Measurements from ENCODE around the gene ANAPC1. TPM values are rescaled to one million over a fixed set of nuclear protein-coding genes. Genes with fewer than 3 reads are reported as not detected.

The ANAPC1 gene
- total and polyA plus RNA-seq, 9 of the 15 experiments (the other 6 are each of a cell fraction or from before 2014, with no cell fraction given): 14.0 to 126 (median 78.2) TPM

DNA sequence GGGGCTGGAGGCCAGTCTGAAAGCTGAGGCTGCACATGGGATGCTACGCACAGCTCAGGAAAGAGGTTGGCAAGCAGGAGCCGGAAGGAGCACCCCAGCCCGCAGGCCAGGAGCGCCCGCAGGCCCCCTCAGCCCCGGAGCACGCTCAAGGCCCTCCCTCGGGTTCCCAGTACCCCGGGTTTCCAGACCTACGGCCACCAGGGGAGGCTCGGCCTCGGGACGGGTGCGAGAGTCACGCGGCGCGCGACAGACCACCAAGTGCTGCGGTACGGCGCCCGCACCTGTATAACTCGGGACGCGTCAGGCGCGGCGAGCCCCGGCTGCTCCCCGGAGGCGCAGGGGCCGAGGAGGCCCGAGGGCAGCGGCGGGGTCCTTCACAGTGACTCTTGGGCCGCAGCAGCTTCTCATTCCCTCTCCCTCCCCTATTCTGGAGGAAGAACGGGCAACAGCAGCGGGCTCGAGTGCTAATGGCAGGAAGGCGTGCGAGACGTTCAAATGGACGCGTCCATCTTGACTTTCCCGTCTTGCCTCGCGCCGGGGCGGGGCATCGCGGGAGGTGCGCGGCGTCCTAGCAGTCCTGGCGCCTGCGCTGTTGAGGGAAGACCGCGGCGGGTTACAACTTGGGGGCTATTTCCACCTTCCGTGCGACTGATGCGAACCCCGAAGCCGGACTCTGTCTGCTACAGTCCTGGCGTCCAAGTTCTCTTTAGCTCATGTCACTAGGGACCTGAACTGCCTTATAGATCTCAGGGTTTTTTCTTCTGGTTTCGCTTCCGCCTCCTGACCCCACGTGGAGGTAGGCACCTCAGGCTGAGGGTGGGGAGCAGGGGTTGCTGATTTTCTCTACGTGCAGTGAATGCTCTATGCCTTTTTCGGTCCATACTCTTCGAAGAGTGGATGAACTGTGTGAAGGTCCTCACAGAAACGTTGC is at the start of gene ANAPC1 (continued):
- TF ChIP-seq ZNF280B (CRISPR knock-in tag; IDR thresholded peaks at IDR 0.05) (no peak), PATZ1 (CRISPR knock-in tag; IDR thresholded peaks at IDR 0.05; ENCODE audit: borderline replicate concordance) (no peak), NR3C1 (CRISPR knock-in tag; IDR thresholded peaks at IDR 0.05) (peak; percentile 44; the same call in 1 of the 2 replicates), TAF7 (tag; IDR thresholded peaks at IDR 0.05) (peak; percentile 83; the same call in 1 of the 2 replicates), DLX4 (CRISPR knock-in tag; IDR thresholded peaks at IDR 0.05) (no peak), FOS (IDR thresholded peaks at IDR 0.05; ENCODE audit: extremely low read depth, insufficient read length) (no peak), HMGN3 (IDR thresholded peaks at IDR 0.05; ENCODE audit: borderline replicate concordance, extremely low read depth, insufficient read length, low read depth, low read length) (no peak), YBX1 (IDR thresholded peaks at IDR 0.05) (no peak), EZH2 (IDR thresholded peaks at IDR 0.05; ENCODE audit: borderline replicate concordance, low read depth, low read length) (no peak), ZNF445 (CRISPR knock-in tag; IDR thresholded peaks at IDR 0.05; ENCODE audit: low read depth) (no peak), GATAD2B (IDR thresholded peaks at IDR 0.05; ENCODE audit: borderline replicate concordance) (no peak), HINFP (tag; conservative IDR thresholded peaks at IDR 0.05; ENCODE audit: low read depth) (no peak), KLF16 (IDR thresholded peaks at IDR 0.05) (no peak), ZNF12 (CRISPR knock-in tag; IDR thresholded peaks at IDR 0.05) (peak; percentile 30; the same call in 1 of the 2 replicates), RAD51 (IDR thresholded peaks at IDR 0.05; ENCODE audit: borderline replicate concordance, low read depth) (peak; percentile 21; the same call in 1 of the 2 replicates), FOXK2 (conservative IDR thresholded peaks at IDR 0.05 in 1 of 2, IDR thresholded peaks at IDR 0.05 in 1 of 2; ENCODE audit: low read depth in 2 of 2) (peak in 1 of 2 experiments; percentile 38; a peak in 2 of 4 replicates), CBFA2T2 (conservative IDR thresholded peaks at IDR 0.05) (no peak), TCFL5 (CRISPR knock-in tag; conservative IDR thresholded peaks at IDR 0.05) (no peak), RBM15 (IDR thresholded peaks at IDR 0.05; ENCODE audit: insufficient read depth, low read length) (no peak)
- TF ChIP-seq, protein P1, sequence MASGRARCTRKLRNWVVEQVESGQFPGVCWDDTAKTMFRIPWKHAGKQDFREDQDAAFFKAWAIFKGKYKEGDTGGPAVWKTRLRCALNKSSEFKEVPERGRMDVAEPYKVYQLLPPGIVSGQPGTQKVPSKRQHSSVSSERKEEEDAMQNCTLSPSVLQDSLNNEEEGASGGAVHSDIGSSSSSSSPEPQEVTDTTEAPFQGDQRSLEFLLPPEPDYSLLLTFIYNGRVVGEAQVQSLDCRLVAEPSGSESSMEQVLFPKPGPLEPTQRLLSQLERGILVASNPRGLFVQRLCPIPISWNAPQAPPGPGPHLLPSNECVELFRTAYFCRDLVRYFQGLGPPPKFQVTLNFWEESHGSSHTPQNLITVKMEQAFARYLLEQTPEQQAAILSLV (tag; IDR thresholded peaks at IDR 0.05): no peak

Data from K562 (cell line).